Measurements from ENCODE around the gene KRCC1. TPM values are rescaled to one million over a fixed set of nuclear protein-coding genes. Genes with fewer than 3 reads are reported as not detected.

The KRCC1 gene
- total and polyA plus RNA-seq, 9 of the 15 experiments (the other 6 are each of a cell fraction or from before 2014, with no cell fraction given) = 1.9 to 6.0 (median 2.2) TPM

- TF ChIP-seq YY1 (IDR thresholded peaks at IDR 0.05; ENCODE audit: borderline replicate concordance in 1 of 3, control insufficient read depth in 1 of 3, extremely low read depth in 1 of 3, insufficient read depth in 3 of 3, insufficient read length in 1 of 3, insufficient replicate concordance in 2 of 3, low read depth in 1 of 3, low read length in 2 of 3) = no peak
Measured at GRCh38 chr2:88006912-88007439, 48.6 kb downstream of the KRCC1 start (continued).

GRCh38 chr2:88005776-88006175 is 49.8 kb downstream of the KRCC1 start:
- DNase-seq (ENCODE audit: extremely low read depth in 1 of 4, low spot score in 3 of 4) (no peak), ATAC-seq (no peak), FAIRE-seq (no peak)
- no peaks in the 10 kb centered on the region for H3K79me2 ChIP-seq (ENCODE audit: control insufficient read depth, insufficient read depth, low read length)
- H3K27me3 ChIP-seq (ENCODE audit: control insufficient read depth in 2 of 2, insufficient read depth in 2 of 2, low read length in 2 of 2) = no peaks in the 10 kb centered on the region
- H3K9ac ChIP-seq (ENCODE audit: insufficient read depth in 1 of 2, low read depth in 2 of 2, low read length in 2 of 2) = no peak overlapping the region
- no peak overlapping the region for H2AFZ ChIP-seq (ENCODE audit: low read depth, low read length)
- no peaks in the 10 kb centered on the region for H3K9me1 ChIP-seq (ENCODE audit: control insufficient read depth, insufficient read depth, low read length)
- peaks cover 0 to 6% of the 10 kb centered on the region in 2 experiments; a peak in 2 of 5 replicates for H3K4me1 ChIP-seq (replicated peaks in 1 of 2; ENCODE audit: control insufficient read depth in 2 of 2, insufficient read depth in 2 of 2, low read length in 2 of 2)
- H3K9me3 ChIP-seq (replicated peaks; ENCODE audit: control insufficient read depth, insufficient read depth, low read depth, low read length) = no peaks in the 10 kb centered on the region
- ChIA-PET POLR2A (interaction anchor here (0.6 to 5.0 kb wide), 3 partner anchors 9 to 16 kb away, joined by 3 to 24 read pairs (median 4); partner anchors contain the start of gene RNU2-63P), CTCF (ENCODE audit: low intra/inter-chr PET ratio) (no interaction called here)
- WGBS (ENCODE audit: insufficient coverage, low coverage, missing lambda C conversion rate) = 26% methylated on average over 6 of the region's 6 CpGs
- no peak overlapping the region for H3K4me2 ChIP-seq (ENCODE audit: insufficient read depth, low read length)
- in situ Hi-C loops (cut with MboI) (loop anchor here (25.0 kb wide), 2 partner anchors 518 to 768 kb away; no protein-coding TSS in a partner anchor), intact Hi-C loops (cut with micrococcal nuclease) (no loop called here)
- no peak overlapping the region for H3K4me3 ChIP-seq
- no TSS peak for BruUV-seq (replicated peaks)
- no peak overlapping the region for H3K27ac ChIP-seq (ENCODE audit: extremely low read depth, low read depth, low read length)
- H4K20me1 ChIP-seq (replicated peaks; ENCODE audit: control insufficient read depth, insufficient read depth, low read length) = no peaks in the 10 kb centered on the region
- TF ChIP-seq HES1 (IDR thresholded peaks at IDR 0.05; ENCODE audit: low read depth) (no peak), NR2F6 (CRISPR knock-in tag; IDR thresholded peaks at IDR 0.05) (no peak), USF1 (CRISPR knock-in tag; IDR thresholded peaks at IDR 0.05) (no peak), YBX1 (IDR thresholded peaks at IDR 0.05) (no peak), HLTF (IDR thresholded peaks at IDR 0.05) (no peak), SNRNP70 (optimal IDR thresholded peaks at IDR 0.05; ENCODE audit: low read depth, low read length) (no peak), ELF4 (CRISPR knock-in tag; IDR thresholded peaks at IDR 0.05) (no peak), ARID4B (CRISPR knock-in tag; IDR thresholded peaks at IDR 0.05) (no peak), GTF2B (IDR thresholded peaks at IDR 0.05; ENCODE audit: extremely low read depth, insufficient read length) (no peak), MEF2D (tag; conservative IDR thresholded peaks at IDR 0.05; ENCODE audit: low read depth) (no peak), RAD21 (CRISPR knock-in tag; conservative IDR thresholded peaks at IDR 0.05 in 1 of 2, IDR thresholded peaks at IDR 0.05 in 1 of 2) (no peak)
- H3K36me3 ChIP-seq (ENCODE audit: control insufficient read depth, insufficient read depth, low read length) = no peaks in the 10 kb centered on the region
